HAP-1 (cell line): ENCODE results near the gene SCAP.

ENCODE experiments used
- DNase-seq, 2 experiments: peaks; one replicate each; pipeline ENCODE4 v3.0.0-alpha.2; 2016 to 2020; ENCODE audit warnings: low spot score in 2 of 2
- H3K27me3 ChIP-seq: fragments of 250-450 bp; sonication (Bioruptor Pico); 2 replicates; pipeline ENCODE4 v1.5.1; 2020; ENCODE audit warnings: low read depth, mild to moderate bottlenecking, moderate library complexity
- H3K36me3 ChIP-seq: fragments of 250-450 bp; sonication (Bioruptor Pico); replicated peaks from 2 replicates; pipeline ENCODE4 v1.5.1; 2020; ENCODE audit warnings: mild to moderate bottlenecking
- H3K4me1 ChIP-seq: fragments of 250-450 bp; sonication (Bioruptor Pico); 2 replicates; pipeline ENCODE4 v1.5.1; 2020; ENCODE audit warnings: mild to moderate bottlenecking
- H3K4me3 ChIP-seq: fragments of 250-450 bp; sonication (Bioruptor Pico); 2 replicates; pipeline ENCODE4 v1.5.1; 2020; ENCODE audit warnings: mild to moderate bottlenecking, moderate library complexity
- H3K9me3 ChIP-seq: fragments of 250-450 bp; sonication (Bioruptor Pico); 2 replicates; pipeline ENCODE4 v1.5.1; 2020; ENCODE audit warnings: mild to moderate bottlenecking, moderate library complexity
- in situ Hi-C: fragments of 300-500 bp; cut with MboI; formaldehyde crosslinking; loops from 3 replicates; pipeline ENCODE4 v1.14.3; 2020; ENCODE audit warnings: low sequenced_read_pairs, inconsistent platforms, mixed read lengths

The SCAP gene

DNA sequence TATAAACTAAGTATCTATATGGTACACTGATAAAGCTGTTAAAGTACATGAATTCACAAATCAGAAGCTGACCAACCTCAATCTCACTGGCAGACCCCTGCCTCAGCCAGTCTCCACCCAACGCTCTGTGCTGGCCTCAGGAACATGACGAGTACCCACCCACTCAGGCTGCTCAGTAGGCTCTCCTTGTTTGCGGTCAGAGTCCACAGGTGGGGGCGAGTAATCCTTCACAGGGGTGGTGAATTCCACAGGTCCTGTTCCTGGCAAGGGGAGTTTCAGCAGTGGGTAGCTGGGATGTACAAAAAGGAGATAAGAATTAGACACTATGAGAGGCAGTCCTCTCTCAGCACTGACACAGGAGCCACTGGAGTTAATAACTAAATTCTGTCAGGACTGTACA is 40.9 kb downstream of the SCAP start:
- DNase-seq = no peak
- H3K9me3 ChIP-seq = no peaks in the 10 kb centered on the region; the same call in 1 of the 2 replicates
- in situ Hi-C loops = no loop called here

DNA sequence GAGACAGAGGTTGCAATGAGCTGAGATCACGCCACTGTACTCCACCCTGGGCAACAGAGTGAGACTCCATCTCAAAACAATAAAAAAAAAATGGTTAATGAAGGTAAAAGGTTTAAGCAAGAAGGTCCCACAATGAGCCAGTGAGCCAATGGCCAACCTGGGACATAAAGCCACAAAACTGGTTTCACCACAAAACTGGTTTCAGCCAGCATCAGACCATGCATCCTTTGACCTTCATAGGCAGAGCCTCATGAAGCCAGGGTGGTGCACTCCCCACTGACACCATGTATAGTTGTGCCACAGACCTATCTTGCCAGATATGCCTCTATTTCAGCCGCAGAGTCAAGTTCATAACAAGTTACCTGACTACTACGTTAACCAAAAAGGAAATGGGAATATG is 41.9 kb downstream of the SCAP start:
- peaks cover 43% of the 10 kb centered on the region for H3K36me3 ChIP-seq
- H3K9me3 ChIP-seq = no peaks in the 10 kb centered on the region; the same call in 1 of the 2 replicates
- no peaks in the 10 kb centered on the region for H3K4me1 ChIP-seq
- H3K4me3 ChIP-seq = no peak overlapping the region
- in situ Hi-C loops = no loop called here
- no peak for DNase-seq
- no peaks in the 10 kb centered on the region for H3K27me3 ChIP-seq

More for the DNA sequence above, 40.9 kb downstream of the SCAP start:
- no peak overlapping the region for H3K4me3 ChIP-seq
- no peaks in the 10 kb centered on the region for H3K4me1 ChIP-seq
- no peaks in the 10 kb centered on the region for H3K27me3 ChIP-seq
- H3K36me3 ChIP-seq = peaks cover 52% of the 10 kb centered on the region

DNA sequence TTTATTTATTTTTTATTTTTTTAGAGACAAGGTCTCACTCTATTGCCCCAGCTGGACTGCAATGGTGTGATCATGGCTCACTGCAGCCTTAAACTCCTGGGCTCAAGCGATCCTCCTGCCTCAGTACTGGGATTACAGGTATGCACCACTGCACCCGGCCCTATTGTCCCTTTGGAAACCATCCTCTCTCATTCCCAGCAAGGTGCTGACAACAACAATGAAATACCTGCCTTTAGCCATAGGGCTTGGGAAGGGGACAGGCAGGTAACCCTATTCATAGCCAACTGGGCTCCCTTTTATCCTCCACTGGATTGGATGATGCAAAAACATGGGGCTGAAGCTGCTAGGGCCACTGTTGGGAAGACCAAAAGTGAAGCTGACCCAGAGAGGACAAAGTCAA is 43.1 kb downstream of the SCAP start:
- Histone ChIP-seq H3K36me3 (peaks cover 46% of the 10 kb centered on the region), H3K4me1 (no peaks in the 10 kb centered on the region), H3K9me3 (no peaks in the 10 kb centered on the region; the same call in 1 of the 2 replicates), H3K27me3 (no peaks in the 10 kb centered on the region), H3K4me3 (no peak overlapping the region)
- in situ Hi-C loops = no loop called here
- no peak for DNase-seq

DNA sequence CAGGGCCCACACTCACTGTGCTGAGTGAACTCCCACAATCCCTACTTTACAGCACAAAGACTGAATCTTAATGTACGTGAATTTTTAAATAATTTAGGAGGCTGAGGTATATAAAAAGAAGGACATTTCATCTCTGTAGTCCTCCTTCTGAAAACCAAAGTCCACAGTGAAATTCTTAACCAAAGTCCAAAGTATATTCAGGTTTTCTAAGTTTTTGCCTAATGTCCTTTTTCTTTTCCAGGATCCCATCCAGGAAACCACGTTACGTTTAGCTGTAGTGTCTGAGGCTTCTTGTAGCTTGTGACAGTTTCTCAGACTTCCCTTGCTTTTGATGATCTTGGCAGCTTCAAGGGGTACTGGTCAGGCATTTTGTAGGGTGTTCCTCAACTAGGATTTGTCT is 44.5 kb downstream of the SCAP start:
- H3K27me3 ChIP-seq = no peaks in the 10 kb centered on the region
- peaks cover 58% of the 10 kb centered on the region for H3K36me3 ChIP-seq
- DNase-seq = no peak
- no peak overlapping the region for H3K4me3 ChIP-seq
- in situ Hi-C loops = no loop called here
- no peaks in the 10 kb centered on the region; the same call in 1 of the 2 replicates for H3K9me3 ChIP-seq
- no peaks in the 10 kb centered on the region for H3K4me1 ChIP-seq

DNA sequence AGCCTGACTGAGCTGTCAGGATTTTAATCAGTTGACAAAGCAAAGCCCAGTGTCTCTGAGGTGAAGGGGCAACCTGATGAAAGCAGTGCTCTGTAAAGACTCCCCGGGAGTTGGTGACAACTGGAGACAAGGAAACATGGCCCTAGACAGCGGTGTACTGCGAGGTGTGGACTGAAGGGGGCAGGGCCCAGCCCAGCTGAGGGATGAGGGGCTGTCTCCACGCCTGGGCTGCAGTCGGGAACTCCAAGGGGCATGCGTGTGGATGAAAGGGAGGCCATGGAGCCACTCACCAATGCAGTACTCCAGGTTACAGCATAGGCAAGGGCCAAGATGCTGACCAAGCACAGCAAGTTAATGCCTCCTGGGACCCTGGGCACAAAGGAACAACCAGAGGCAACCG is 45.1 kb downstream of the SCAP start:
- DNase-seq = no peak
- Histone ChIP-seq H3K27me3 (no peaks in the 10 kb centered on the region), H3K4me1 (no peaks in the 10 kb centered on the region), H3K4me3 (no peak overlapping the region), H3K9me3 (no peaks in the 10 kb centered on the region; the same call in 1 of the 2 replicates), H3K36me3 (peaks cover 58% of the 10 kb centered on the region)
- in situ Hi-C loops = no loop called here

DNA sequence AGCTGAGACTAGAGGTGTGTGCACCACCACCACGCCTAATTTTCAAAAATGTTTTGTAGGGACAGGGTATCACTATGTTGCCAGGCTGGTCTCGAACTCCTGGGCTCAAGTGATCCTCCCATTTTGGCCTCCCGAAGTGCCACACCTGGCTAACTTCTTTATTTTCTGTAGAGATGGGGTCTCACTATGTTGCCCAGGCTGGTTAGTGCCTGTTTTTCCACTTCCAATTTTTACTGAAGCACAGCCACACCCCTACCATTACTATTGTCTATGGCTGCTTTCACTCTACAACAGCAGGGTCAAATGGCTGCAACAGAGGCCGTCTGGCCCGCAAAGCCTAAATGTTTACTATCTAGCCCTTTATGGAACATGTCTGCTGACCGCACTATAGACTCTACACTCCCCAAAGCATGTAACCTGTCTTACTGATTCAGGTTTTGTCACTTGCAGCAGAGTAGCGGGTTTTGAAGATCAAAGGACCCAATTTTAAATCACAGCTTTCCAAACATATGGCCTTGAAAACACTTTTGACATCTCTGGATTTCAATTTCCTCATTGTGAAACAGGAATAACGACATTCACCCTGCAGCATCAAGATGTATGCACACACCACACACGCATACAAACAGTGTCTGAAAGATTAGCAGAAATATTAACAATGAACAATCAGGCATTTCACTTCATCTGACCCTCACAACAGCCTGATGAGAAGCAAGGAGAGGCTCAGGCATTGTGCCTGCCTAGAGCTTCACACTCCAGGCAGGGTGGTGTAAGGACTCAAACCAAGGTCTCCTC is 46.1 kb downstream of the SCAP start:
- Histone ChIP-seq H3K9me3 (no peaks in the 10 kb centered on the region; the same call in 1 of the 2 replicates), H3K4me3 (no peak overlapping the region), H3K27me3 (no peaks in the 10 kb centered on the region), H3K4me1 (no peaks in the 10 kb centered on the region), H3K36me3 (peaks cover 57% of the 10 kb centered on the region)
- in situ Hi-C loops = loop anchor here (10.0 kb wide), 1 partner anchor 365 kb away; no protein-coding TSS in a partner anchor
- no peak for DNase-seq

DNA sequence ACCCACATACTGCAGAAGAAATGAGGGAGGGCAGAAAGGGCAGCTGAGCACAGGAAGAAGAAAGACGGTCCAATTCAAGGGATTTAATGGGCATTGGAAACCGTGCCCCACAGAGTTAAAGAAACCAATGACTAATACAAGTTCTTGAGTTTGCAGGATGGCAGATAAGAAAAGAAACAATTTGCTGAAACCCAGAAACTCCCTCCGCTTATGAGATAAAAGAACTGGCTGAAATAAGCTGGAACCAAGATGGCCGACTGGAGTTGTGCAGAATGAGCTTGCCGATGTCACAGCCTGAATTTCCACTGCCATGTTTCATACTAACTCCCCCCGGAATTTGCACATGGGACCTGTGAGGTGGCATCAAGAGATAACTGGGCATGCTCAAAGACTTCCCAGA is 47.1 kb downstream of the SCAP start:
- peaks cover 48% of the 10 kb centered on the region for H3K36me3 ChIP-seq
- in situ Hi-C loops = loop anchor here (10.0 kb wide), 1 partner anchor 366 kb away; no protein-coding TSS in a partner anchor
- H3K4me1 ChIP-seq = no peaks in the 10 kb centered on the region
- H3K4me3 ChIP-seq = no peak overlapping the region
- no peaks in the 10 kb centered on the region for H3K27me3 ChIP-seq
- no peaks in the 10 kb centered on the region; the same call in 1 of the 2 replicates for H3K9me3 ChIP-seq
- DNase-seq = no peak

DNA sequence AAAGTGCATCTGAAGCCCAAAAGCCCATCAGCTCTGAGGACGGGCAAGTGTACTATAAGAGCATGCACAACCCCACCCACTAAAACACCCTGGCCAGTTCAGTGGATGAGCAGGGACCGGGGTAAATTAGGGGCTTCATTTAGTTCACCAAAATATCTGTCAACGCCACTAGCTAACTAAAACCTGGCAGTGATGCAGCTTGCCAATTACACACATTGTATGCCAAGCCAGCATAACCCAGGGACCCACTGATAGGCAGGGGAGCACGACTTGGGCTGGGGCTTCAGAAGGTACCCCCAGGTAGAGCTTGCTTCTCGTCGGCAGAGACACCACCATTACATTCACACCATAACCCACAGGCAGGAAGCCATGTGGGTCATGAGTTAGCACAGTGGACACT is 47.9 kb downstream of the SCAP start:
- in situ Hi-C loops = loop anchor here (10.0 kb wide), 1 partner anchor 367 kb away; no protein-coding TSS in a partner anchor
- no peaks in the 10 kb centered on the region for H3K27me3 ChIP-seq
- peaks cover 44% of the 10 kb centered on the region for H3K36me3 ChIP-seq
- H3K4me1 ChIP-seq = no peaks in the 10 kb centered on the region
- H3K4me3 ChIP-seq = no peak overlapping the region
- DNase-seq = no peak
- no peaks in the 10 kb centered on the region; the same call in 1 of the 2 replicates for H3K9me3 ChIP-seq

DNA sequence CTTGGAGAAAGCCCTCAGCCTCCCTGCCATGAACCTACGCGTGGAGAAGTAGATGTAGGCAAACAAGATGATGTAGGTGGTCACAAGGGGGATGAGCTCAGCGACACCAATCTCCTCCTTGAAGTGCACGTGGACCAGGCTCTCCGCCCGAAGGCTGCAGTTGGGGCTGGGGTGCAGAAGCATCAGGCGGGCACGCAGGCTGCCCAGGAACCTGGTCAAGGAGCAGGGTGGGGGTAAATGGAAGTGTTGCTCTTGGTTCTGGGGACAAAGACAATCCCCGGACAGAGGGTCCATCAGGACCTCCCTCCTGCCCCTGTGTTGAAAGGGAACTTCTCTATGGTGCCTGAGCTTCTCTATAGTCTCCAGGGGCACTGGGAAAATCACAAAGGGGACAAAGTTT is 49.8 kb downstream of the SCAP start:
- peaks cover 3% of the 10 kb centered on the region for H3K4me1 ChIP-seq
- no peak for DNase-seq
- in situ Hi-C loops = loop anchor here (10.0 kb wide), 1 partner anchor 369 kb away; no protein-coding TSS in a partner anchor

DNA sequence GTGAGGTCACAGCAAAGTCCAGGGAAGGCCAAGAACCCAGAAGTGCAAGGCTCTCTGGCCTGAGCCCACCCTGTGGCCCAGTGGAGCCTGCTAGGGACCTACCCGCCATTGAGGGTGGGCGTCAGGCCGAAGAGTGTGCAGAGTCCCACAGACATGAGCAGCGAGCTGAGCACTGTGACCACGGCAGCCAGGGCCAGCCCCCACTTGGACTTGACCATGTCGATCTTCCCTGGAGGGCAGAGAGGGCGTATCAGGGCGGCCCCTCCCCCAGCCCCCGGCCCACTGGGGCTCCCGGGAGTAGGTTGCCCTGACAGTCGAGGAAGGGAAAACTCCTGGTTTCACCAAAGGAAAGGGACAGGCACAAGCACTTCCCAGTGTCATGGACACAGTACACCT is 50.4 kb downstream of the SCAP start:
- Histone ChIP-seq H3K4me3 (no peak overlapping the region), H3K9me3 (no peaks in the 10 kb centered on the region), H3K27me3 (no peaks in the 10 kb centered on the region), H3K36me3 (peaks cover 44% of the 10 kb centered on the region), H3K4me1 (peaks cover 3% of the 10 kb centered on the region)
- in situ Hi-C loops = loop anchor here (10.0 kb wide), 1 partner anchor 369 kb away; no protein-coding TSS in a partner anchor
- no peak for DNase-seq

More for the DNA sequence above, 49.8 kb downstream of the SCAP start:
- peaks cover 39% of the 10 kb centered on the region for H3K36me3 ChIP-seq
- H3K27me3 ChIP-seq = no peaks in the 10 kb centered on the region
- H3K4me3 ChIP-seq = no peak overlapping the region
- no peaks in the 10 kb centered on the region for H3K9me3 ChIP-seq

DNA sequence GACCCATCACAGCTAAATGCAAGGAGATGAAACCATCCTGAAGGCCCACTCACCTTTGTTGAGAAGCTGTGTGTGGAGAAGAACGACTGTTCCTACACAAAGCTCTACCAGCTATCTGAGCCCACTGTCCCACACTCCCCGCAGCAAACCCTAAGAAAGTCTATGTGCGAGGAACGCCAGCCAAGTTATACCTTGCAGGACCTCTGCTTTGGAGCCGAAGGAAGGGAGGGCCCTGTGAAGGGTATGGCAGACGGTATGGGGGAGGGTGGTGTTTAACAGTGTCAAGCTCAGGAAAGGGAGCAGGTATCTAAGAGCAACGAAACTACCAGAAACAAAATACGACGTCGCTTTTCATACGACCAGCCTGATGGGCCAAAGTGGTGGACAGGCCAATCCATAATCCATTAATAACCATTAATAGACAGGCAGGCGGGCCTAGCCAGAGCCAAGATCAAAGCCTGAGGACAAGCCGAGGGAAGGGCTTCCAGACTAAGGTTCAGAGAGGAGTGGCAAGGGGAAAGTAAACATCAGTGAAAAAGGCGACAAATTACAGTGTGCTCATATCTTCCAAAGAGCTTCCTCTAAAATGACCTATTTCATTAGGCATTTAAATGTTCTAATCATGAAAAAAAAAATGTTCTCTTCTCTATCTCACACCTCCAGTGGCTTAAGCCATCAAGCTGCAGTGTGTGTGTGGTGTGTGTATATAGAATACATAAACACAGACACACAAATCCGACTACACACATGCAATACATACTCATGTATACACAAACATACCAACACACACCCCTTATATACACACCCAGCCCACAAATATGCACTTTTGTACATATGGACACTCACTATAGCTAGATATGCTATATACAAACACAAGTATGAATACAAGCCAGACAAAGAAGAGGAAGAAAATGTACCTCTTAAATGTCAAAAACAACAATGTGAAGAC is 51.0 kb downstream of the SCAP start:
- Histone ChIP-seq H3K36me3 (peaks cover 49% of the 10 kb centered on the region), H3K4me3 (no peak overlapping the region), H3K27me3 (no peaks in the 10 kb centered on the region), H3K9me3 (no peaks in the 10 kb centered on the region), H3K4me1 (peaks cover 3% of the 10 kb centered on the region)
- no peak for DNase-seq
- in situ Hi-C loops = loop anchor here (10.0 kb wide), 1 partner anchor 370 kb away; no protein-coding TSS in a partner anchor

DNA sequence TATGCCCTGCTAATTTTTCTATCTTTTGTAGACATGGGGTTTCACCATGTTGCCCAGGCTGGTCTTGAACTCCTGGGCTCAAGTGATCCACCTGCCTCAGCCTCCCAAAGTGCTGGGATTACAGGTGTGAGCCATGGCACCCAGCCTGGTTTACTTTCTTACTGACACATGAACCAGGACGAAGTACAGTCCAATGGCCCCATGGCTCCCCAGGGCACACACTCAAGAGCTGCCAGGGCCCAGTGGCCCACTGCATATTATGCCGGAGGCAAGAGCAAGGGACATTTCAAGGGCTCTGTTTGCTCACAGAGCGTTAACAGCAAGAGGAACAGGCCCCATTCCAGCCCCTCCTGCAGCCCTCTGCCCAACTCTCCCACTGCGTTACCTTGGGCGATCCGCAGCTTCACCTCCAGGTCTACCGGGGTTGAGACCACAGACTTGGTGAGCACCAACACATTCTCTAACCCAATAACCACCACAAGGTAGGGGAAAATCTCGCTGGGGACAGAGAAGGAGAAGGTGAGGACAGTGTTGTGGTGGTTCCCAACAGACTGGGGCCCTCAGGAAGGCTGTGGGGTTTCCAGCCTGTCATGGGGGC is 52.1 kb downstream of the SCAP start:
- no peak for DNase-seq

DNA sequence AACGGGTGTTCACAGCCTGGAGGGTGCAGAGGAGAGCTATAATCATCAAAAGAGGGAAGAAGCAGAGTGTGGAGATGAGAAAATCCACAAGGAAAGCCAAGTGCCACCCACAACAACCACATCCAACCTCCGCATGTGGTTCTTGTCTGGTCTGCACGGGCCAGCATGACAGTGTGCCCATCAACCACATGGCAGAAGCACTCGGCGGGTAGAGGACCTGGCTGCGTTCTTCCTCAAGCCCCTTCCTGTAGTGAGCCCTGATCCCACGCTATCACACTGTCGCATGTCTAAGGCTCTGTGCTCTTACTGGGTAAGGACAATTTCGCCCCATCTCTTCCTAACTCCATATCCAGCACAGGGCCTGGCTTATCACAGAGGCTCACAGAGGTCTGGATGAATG is 53.0 kb downstream of the SCAP start:
- H3K4me3 ChIP-seq = no peak overlapping the region
- peaks cover 3% of the 10 kb centered on the region for H3K4me1 ChIP-seq
- no peak for DNase-seq
- no peaks in the 10 kb centered on the region for H3K9me3 ChIP-seq
- H3K36me3 ChIP-seq = peaks cover 50% of the 10 kb centered on the region
- in situ Hi-C loops = loop anchor here (10.0 kb wide), 1 partner anchor 372 kb away; no protein-coding TSS in a partner anchor
- no peaks in the 10 kb centered on the region for H3K27me3 ChIP-seq

More for the DNA sequence above, 52.1 kb downstream of the SCAP start:
- no peak overlapping the region for H3K4me3 ChIP-seq
- no peaks in the 10 kb centered on the region for H3K9me3 ChIP-seq
- no peaks in the 10 kb centered on the region for H3K27me3 ChIP-seq
- in situ Hi-C loops = loop anchor here (10.0 kb wide), 1 partner anchor 371 kb away; no protein-coding TSS in a partner anchor
- H3K4me1 ChIP-seq = peaks cover 3% of the 10 kb centered on the region
- H3K36me3 ChIP-seq = peaks cover 59% of the 10 kb centered on the region
